SK-N-SH treated with all-trans-retinoic acid at 6 μM for 48 hours (cell line): ENCODE data around the gene HPS1.

ENCODE experiments used
- ATAC-seq: fragments of 200-7000 bp; cut with Tn5 transposase; 3 replicates; pipeline ENCODE4 v1.9.1; 2020; ENCODE audit warnings: mild to moderate bottlenecking, moderate library complexity
- BACH2 ChIP-seq: fragments of 250-450 bp; sonication (Bioruptor Pico); IDR thresholded peaks from 2 replicates; pipeline ENCODE4 v1.9.0; 2021; ENCODE audit warnings: mild to moderate bottlenecking, borderline replicate concordance
- CREB5 ChIP-seq: fragments of 250-450 bp; sonication (Bioruptor Pico); IDR thresholded peaks from 2 replicates; pipeline ENCODE4 v1.5.1; 2020; ENCODE audit warnings: low read depth, mild to moderate bottlenecking, moderate library complexity
- CSDC2 ChIP-seq: fragments of 250-450 bp; sonication (Bioruptor Pico); IDR thresholded peaks from 2 replicates; pipeline ENCODE4 v1.5.0; 2020; ENCODE audit warnings: mild to moderate bottlenecking, moderate library complexity
- CSRNP3 ChIP-seq: fragments of 250-450 bp; sonication (Bioruptor Pico); IDR thresholded peaks from 2 replicates; pipeline ENCODE4 v1.5.1; 2021; ENCODE audit warnings: mild to moderate bottlenecking, moderate library complexity
- ESRRG ChIP-seq: fragments of 250-450 bp; sonication (Bioruptor Pico); IDR thresholded peaks from 2 replicates; pipeline ENCODE4 v1.6.1; 2021; ENCODE audit warnings: mild to moderate bottlenecking
- GLIS3 ChIP-seq: fragments of 250-450 bp; sonication (Bioruptor Pico); IDR thresholded peaks from 2 replicates; pipeline ENCODE4 v1.5.0; 2020; ENCODE audit warnings: mild to moderate bottlenecking, moderate library complexity
- ISL1 ChIP-seq: fragments of 250-450 bp; sonication (Bioruptor Pico); IDR thresholded peaks from 2 replicates; pipeline ENCODE4 v2.1.2; 2022; ENCODE audit warnings: mild to moderate bottlenecking, moderate library complexity
- OSR1 ChIP-seq: fragments of 250-450 bp; sonication (Bioruptor Pico); IDR thresholded peaks from 2 replicates; pipeline ENCODE4 v1.8.0; 2022; ENCODE audit warnings: moderate library complexity, mild to moderate bottlenecking, inconsistent platforms
- PATZ1 ChIP-seq: fragments of 250-450 bp; sonication (Bioruptor Pico); IDR thresholded peaks from 2 replicates; pipeline ENCODE4 v1.8.0; 2020; ENCODE audit warnings: mild to moderate bottlenecking, moderate library complexity, borderline replicate concordance
- POU6F1 ChIP-seq: fragments of 250-450 bp; sonication (Bioruptor Pico); IDR thresholded peaks from 2 replicates; pipeline ENCODE4 v1.8.0; 2021; ENCODE audit warnings: low read depth, mild to moderate bottlenecking, moderate library complexity, borderline replicate concordance
- PPARA ChIP-seq: fragments of 250-450 bp; sonication (Bioruptor Pico); IDR thresholded peaks from 2 replicates; pipeline ENCODE4 v1.5.0; 2020; ENCODE audit warnings: mild to moderate bottlenecking, borderline replicate concordance
- RARB ChIP-seq: fragments of 250-450 bp; sonication (Bioruptor Pico); IDR thresholded peaks from 2 replicates; pipeline ENCODE4 v1.8.0; 2021; ENCODE audit warnings: mild to moderate bottlenecking, moderate library complexity
- SNAI2 ChIP-seq: fragments of 250-450 bp; sonication (Bioruptor Pico); IDR thresholded peaks from 2 replicates; pipeline ENCODE4 v1.5.0; 2020; ENCODE audit warnings: mild to moderate bottlenecking, moderate library complexity
- TCF4 ChIP-seq: fragments of 250-450 bp; sonication (Bioruptor Pico); IDR thresholded peaks from 2 replicates; pipeline ENCODE4 v1.8.0; 2021; ENCODE audit warnings: mild to moderate bottlenecking, moderate library complexity, borderline replicate concordance
- TOX ChIP-seq: fragments of 250-450 bp; sonication (Bioruptor Pico); IDR thresholded peaks from 2 replicates; pipeline ENCODE4 v1.8.0; 2021; ENCODE audit warnings: mild to moderate bottlenecking, moderate library complexity, borderline replicate concordance
- TSHZ2 ChIP-seq: fragments of 250-450 bp; sonication (Bioruptor Pico); IDR thresholded peaks from 2 replicates; pipeline ENCODE4 v1.5.0; 2020; ENCODE audit warnings: mild to moderate bottlenecking, moderate library complexity
- ZC3H10 ChIP-seq: fragments of 250-450 bp; sonication (Bioruptor Pico); IDR thresholded peaks from 2 replicates; pipeline ENCODE4 v1.5.1; 2021; ENCODE audit warnings: mild to moderate bottlenecking, moderate library complexity
- ZFP3 ChIP-seq: fragments of 250-450 bp; sonication (Bioruptor Pico); IDR thresholded peaks from 2 replicates; pipeline ENCODE4 v1.5.0; 2020; ENCODE audit warnings: mild to moderate bottlenecking, moderate library complexity
- ZFP30 ChIP-seq: fragments of 450-650 bp; formaldehyde crosslinking; IDR thresholded peaks from 2 replicates; pipeline ENCODE4 v1.5.0; 2022; ENCODE audit warnings: mild to moderate bottlenecking, moderate library complexity
- ZNF565 ChIP-seq: fragments of 450-650 bp; formaldehyde crosslinking; conservative IDR thresholded peaks from 2 replicates; pipeline ENCODE4 v1.5.0; 2020; ENCODE audit warnings: low read depth, mild to moderate bottlenecking, moderate library complexity
- ZNF70 ChIP-seq: fragments of 450-650 bp; formaldehyde crosslinking; IDR thresholded peaks from 2 replicates; pipeline ENCODE4 v1.5.0; 2020; ENCODE audit warnings: mild to moderate bottlenecking, moderate library complexity
- ZNF8 ChIP-seq: fragments of 450-650 bp; formaldehyde crosslinking; IDR thresholded peaks from 2 replicates; pipeline ENCODE4 v1.5.0; 2020; ENCODE audit warnings: mild to moderate bottlenecking, moderate library complexity

Gene HPS1

GRCh38 chr10:98470850-98471249 lies 24.1 kb upstream of the HPS1 start:
- no peak for ATAC-seq

GRCh38 chr10:98469001-98469931 lies 22.5 kb upstream of the HPS1 start:
- TF ChIP-seq GLIS3 (CRISPR knock-in tag) (no peak), POU6F1 (no peak), TOX (no peak), ZNF8 (CRISPR knock-in tag) (no peak)
- no peak for ATAC-seq

More at GRCh38 chr10:98470850-98471249, 24.1 kb upstream of the HPS1 start:
- TF ChIP-seq ZNF8 (CRISPR knock-in tag) (no peak), CSDC2 (CRISPR knock-in tag) (no peak), ZNF70 (CRISPR knock-in tag) (no peak), CREB5 (CRISPR knock-in tag) (no peak), ZFP3 (no peak), TCF4 (CRISPR knock-in tag) (no peak), RARB (CRISPR knock-in tag) (no peak), ZFP30 (no peak), SNAI2 (CRISPR knock-in tag) (no peak), PPARA (CRISPR knock-in tag) (no peak)

- peak; percentile 100 for ATAC-seq
- TF ChIP-seq CSRNP3 (CRISPR knock-in tag) = no peak
- TF ChIP-seq ZNF565 (CRISPR knock-in tag) = no peak
- TF ChIP-seq ESRRG (CRISPR knock-in tag) = no peak
- TF ChIP-seq ZC3H10 = no peak
- no peak for TF ChIP-seq ZNF70 (CRISPR knock-in tag)
- TF ChIP-seq TSHZ2 (CRISPR knock-in tag) = no peak
- TF ChIP-seq PATZ1 = no peak
- TF ChIP-seq POU6F1 = no peak
- TF ChIP-seq ZFP30 = no peak
- no peak for TF ChIP-seq ZNF8 (CRISPR knock-in tag)
- TF ChIP-seq GLIS3 (CRISPR knock-in tag) = no peak
- TF ChIP-seq PPARA (CRISPR knock-in tag) = no peak
- no peak for TF ChIP-seq CSDC2 (CRISPR knock-in tag)
- no peak for TF ChIP-seq TOX
- TF ChIP-seq OSR1 (CRISPR knock-in tag) = no peak
- no peak for TF ChIP-seq SNAI2 (CRISPR knock-in tag)
- TF ChIP-seq ISL1 (CRISPR knock-in tag) = no peak
- no peak for TF ChIP-seq BACH2
These were observed 21.0 kb upstream of the HPS1 start for GRCh38 chr10:98467506-98468318.
